Measurements from ENCODE around the gene UCP2. TPM values are rescaled to one million over a fixed set of nuclear protein-coding genes. Genes with fewer than 3 reads are reported as not detected.

The UCP2 gene
- total RNA-seq (850 TPM), polyA plus RNA-seq (1,000 to 10,000 TPM; 1,262 to 2,276 (median 1,740) TPM)

GRCh38 chr11:73982595-73982989, at the start of gene UCP2:
Gene UCP2 (minus strand): TSS chr11:73982843. CDS start chr11:73978378, 4,465 bp downstream.
- H3K36me3 Mint-ChIP-seq: peaks cover 43% of the 10 kb centered on the region
- H3K4me1 ChIP-seq (ENCODE audit: control insufficient read depth, insufficient read depth, low read length, poor library complexity, severe bottlenecking): peaks cover 52% of the 10 kb centered on the region
- H3K4me1 Mint-ChIP-seq: peaks cover 0 to 48% (median 30%) of the 10 kb centered on the region in 4 donors

GRCh38 chr11:74030723-74031676, 48.4 kb upstream of the UCP2 start:
- Histone ChIP-seq H3K4me3 (ENCODE audit: low read depth, low read length) (peak overlapping the region; percentile 71), H3K9me3 (ENCODE audit: control insufficient read depth in 2 of 2, low read length in 2 of 2) (no peaks in the 10 kb centered on the region), H3K4me1 (ENCODE audit: control insufficient read depth, insufficient read depth, low read length, poor library complexity, severe bottlenecking) (peaks cover 15% of the 10 kb centered on the region), H3K36me3 (ENCODE audit: control insufficient read depth, insufficient read depth, low read length) (peaks cover 17% of the 10 kb centered on the region), H3K27ac (ENCODE audit: insufficient read depth, low read length, poor library complexity, severe bottlenecking) (peak overlapping the region; percentile 71), H3K27me3 (ENCODE audit: control insufficient read depth, insufficient read depth, low read length) (no peaks in the 10 kb centered on the region)
- H3K4me3 Mint-ChIP-seq: peak overlapping the region; percentile 59 to 68 (median 64)
- no peaks in the 10 kb centered on the region for H3K27me3 Mint-ChIP-seq
- peaks cover 50% of the 10 kb centered on the region for H3K36me3 Mint-ChIP-seq
- H3K27ac Mint-ChIP-seq: peak overlapping the region; percentile 80 to 91 (median 89)
- peaks cover 11 to 32% (median 25%) of the 10 kb centered on the region in 4 donors for H3K4me1 Mint-ChIP-seq
- no peaks in the 10 kb centered on the region for H3K9me3 Mint-ChIP-seq
- ATAC-seq (ENCODE audit: low read depth in 2 of 2): peak; percentile 46 to 63
- peak in 2 of 3 donors; percentile 20 to 66 for DNase-seq

More at GRCh38 chr11:73982595-73982989, at the start of gene UCP2:
- DNase-seq (peak; percentile 79 to 91 (median 81)), ATAC-seq (ENCODE audit: low read depth in 2 of 2) (peak; percentile 58 to 65)
- Histone ChIP-seq H3K36me3 (ENCODE audit: control insufficient read depth, insufficient read depth, low read length) (peaks cover 39% of the 10 kb centered on the region), H3K9me3 (ENCODE audit: control insufficient read depth in 2 of 2, low read length in 2 of 2) (no peaks in the 10 kb centered on the region), H3K27ac (ENCODE audit: insufficient read depth, low read length, poor library complexity, severe bottlenecking) (peak within 1 kb of the TSS; percentile 97), H3K27me3 (ENCODE audit: control insufficient read depth, insufficient read depth, low read length) (no peaks in the 10 kb centered on the region), H3K4me3 (ENCODE audit: low read depth, low read length) (peak within 1 kb of the TSS; percentile 97)
- Mint-ChIP-seq H3K9me3 (peaks cover 0 to 2% (median 0%) of the 10 kb centered on the region in 7 donors), H3K27me3 (no peaks in the 10 kb centered on the region), H3K4me3 (peak within 1 kb of the TSS; percentile 95 to 100 (median 98)), H3K27ac (peak within 1 kb of the TSS; percentile 98 to 99 (median 99))

DNA sequence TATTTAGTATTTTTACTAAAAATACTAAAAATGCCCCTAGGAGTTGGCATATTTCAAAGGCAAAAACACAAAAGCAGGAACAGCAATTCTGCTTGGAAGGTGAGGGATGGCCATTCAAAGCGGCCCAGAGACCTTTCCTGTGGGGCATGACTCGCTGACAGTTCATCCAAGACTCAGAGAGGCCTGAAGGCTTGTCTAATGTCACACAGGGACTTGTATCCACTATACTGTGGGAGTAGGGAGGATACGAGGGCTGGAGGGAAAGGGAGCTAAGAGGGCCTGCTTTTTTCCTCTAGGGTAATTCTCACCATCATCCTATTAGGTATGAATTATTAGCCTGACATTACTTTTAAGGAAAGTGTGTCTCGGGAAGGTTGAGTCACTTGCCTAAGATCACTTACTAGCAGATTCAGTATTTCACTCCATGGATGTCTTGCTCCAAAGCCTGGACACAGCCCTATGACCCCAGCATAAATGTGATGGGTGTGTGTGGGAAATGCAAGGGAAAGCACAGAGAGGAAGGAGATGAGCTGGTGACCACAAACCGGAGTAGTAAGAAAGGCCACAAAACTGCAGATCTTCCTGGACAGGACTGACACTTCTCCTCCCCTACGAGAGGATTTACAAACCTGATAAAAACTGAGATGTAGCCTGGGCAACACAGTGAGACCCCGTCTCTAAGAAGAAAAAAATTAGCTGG, 43.0 kb upstream of the UCP2 start:
- no peak for DNase-seq
- Mint-ChIP-seq H3K4me1 (peaks cover 3 to 21% (median 18%) of the 10 kb centered on the region in 4 donors), H3K4me3 (no peak overlapping the region), H3K27ac (peak overlapping the region in 2 of 3 donors; percentile 53 to 63), H3K27me3 (no peaks in the 10 kb centered on the region), H3K9me3 (no peaks in the 10 kb centered on the region), H3K36me3 (peaks cover 33% of the 10 kb centered on the region)
- Histone ChIP-seq H3K27ac (ENCODE audit: insufficient read depth, low read length, poor library complexity, severe bottlenecking) (no peak overlapping the region), H3K27me3 (ENCODE audit: control insufficient read depth, insufficient read depth, low read length) (no peaks in the 10 kb centered on the region), H3K36me3 (ENCODE audit: control insufficient read depth, insufficient read depth, low read length) (peaks cover 2% of the 10 kb centered on the region), H3K4me3 (ENCODE audit: low read depth, low read length) (no peak overlapping the region), H3K4me1 (ENCODE audit: control insufficient read depth, insufficient read depth, low read length, poor library complexity, severe bottlenecking) (peaks cover 12% of the 10 kb centered on the region), H3K9me3 (ENCODE audit: control insufficient read depth in 2 of 2, low read length in 2 of 2) (no peaks in the 10 kb centered on the region)
- ATAC-seq (ENCODE audit: low read depth in 2 of 2): peak in 1 of 2 donors; percentile 28

- H3K27me3 Mint-ChIP-seq: no peaks in the 10 kb centered on the region
- H3K36me3 Mint-ChIP-seq: peaks cover 30% of the 10 kb centered on the region
- DNase-seq (no peak), ATAC-seq (ENCODE audit: low read depth in 2 of 2) (no peak)
- H3K4me1 ChIP-seq (ENCODE audit: control insufficient read depth, insufficient read depth, low read length, poor library complexity, severe bottlenecking): peaks cover 16% of the 10 kb centered on the region
- peaks cover 2% of the 10 kb centered on the region for H3K36me3 ChIP-seq (ENCODE audit: control insufficient read depth, insufficient read depth, low read length)
- H3K4me3 Mint-ChIP-seq: no peak overlapping the region
- peak overlapping the region; percentile 10 to 85 (median 66) for H3K27ac Mint-ChIP-seq
- no peaks in the 10 kb centered on the region for H3K9me3 ChIP-seq (ENCODE audit: control insufficient read depth in 2 of 2, low read length in 2 of 2)
- no peaks in the 10 kb centered on the region for H3K9me3 Mint-ChIP-seq
- no peak overlapping the region for H3K4me3 ChIP-seq (ENCODE audit: low read depth, low read length)
- H3K27me3 ChIP-seq (ENCODE audit: control insufficient read depth, insufficient read depth, low read length): no peaks in the 10 kb centered on the region
- peaks cover 0 to 16% (median 14%) of the 10 kb centered on the region in 4 donors for H3K4me1 Mint-ChIP-seq
- no peak overlapping the region for H3K27ac ChIP-seq (ENCODE audit: insufficient read depth, low read length, poor library complexity, severe bottlenecking)
Measured at GRCh38 chr11:74024261-74025029, 41.8 kb upstream of the UCP2 start.

GRCh38 chr11:74023276-74023675, 40.6 kb upstream of the UCP2 start:
- H3K36me3 ChIP-seq (ENCODE audit: control insufficient read depth, insufficient read depth, low read length): peaks cover 2% of the 10 kb centered on the region
- Mint-ChIP-seq H3K4me3 (no peak overlapping the region), H3K27me3 (no peaks in the 10 kb centered on the region), H3K9me3 (no peaks in the 10 kb centered on the region), H3K4me1 (peaks cover 0 to 15% (median 12%) of the 10 kb centered on the region in 4 donors), H3K27ac (peak overlapping the region in 2 of 3 donors; percentile 37 to 85), H3K36me3 (peaks cover 20% of the 10 kb centered on the region)
- no peak overlapping the region for H3K4me3 ChIP-seq (ENCODE audit: low read depth, low read length)
- DNase-seq (no peak), ATAC-seq (ENCODE audit: low read depth in 2 of 2) (no peak)
- H3K4me1 ChIP-seq (ENCODE audit: control insufficient read depth, insufficient read depth, low read length, poor library complexity, severe bottlenecking): peaks cover 28% of the 10 kb centered on the region
- H3K9me3 ChIP-seq (ENCODE audit: control insufficient read depth in 2 of 2, low read length in 2 of 2): no peaks in the 10 kb centered on the region
- H3K27me3 ChIP-seq (ENCODE audit: control insufficient read depth, insufficient read depth, low read length): no peaks in the 10 kb centered on the region
- H3K27ac ChIP-seq (ENCODE audit: insufficient read depth, low read length, poor library complexity, severe bottlenecking): no peak overlapping the region

DNA sequence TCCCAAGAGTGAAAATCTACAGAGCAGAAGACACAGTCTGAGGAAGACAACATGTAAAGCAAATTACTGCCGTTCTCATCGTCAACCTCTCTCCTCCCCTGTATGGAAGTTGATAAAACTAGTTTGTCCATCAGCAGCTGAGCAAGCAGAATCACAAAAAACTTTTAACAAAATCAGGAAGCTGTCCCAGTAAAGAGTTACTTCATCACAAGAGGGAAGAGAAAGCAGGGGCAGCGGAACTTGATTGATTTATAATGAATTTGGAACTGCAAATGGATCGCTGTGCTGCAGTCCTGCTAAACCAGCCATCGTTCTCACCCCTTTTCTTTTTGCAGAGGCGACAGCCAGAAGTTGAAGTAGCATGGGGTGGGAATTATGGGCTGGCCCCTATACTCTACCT, 39.9 kb upstream of the UCP2 start:
- Mint-ChIP-seq H3K4me1 (peaks cover 0 to 21% (median 11%) of the 10 kb centered on the region in 4 donors), H3K27me3 (no peaks in the 10 kb centered on the region), H3K4me3 (no peak overlapping the region), H3K27ac (no peak overlapping the region), H3K9me3 (no peaks in the 10 kb centered on the region), H3K36me3 (peaks cover 14% of the 10 kb centered on the region)
- Histone ChIP-seq H3K9me3 (ENCODE audit: control insufficient read depth in 2 of 2, low read length in 2 of 2) (no peaks in the 10 kb centered on the region), H3K27ac (ENCODE audit: insufficient read depth, low read length, poor library complexity, severe bottlenecking) (no peak overlapping the region), H3K4me1 (ENCODE audit: control insufficient read depth, insufficient read depth, low read length, poor library complexity, severe bottlenecking) (peaks cover 29% of the 10 kb centered on the region), H3K4me3 (ENCODE audit: low read depth, low read length) (no peak overlapping the region), H3K36me3 (ENCODE audit: control insufficient read depth, insufficient read depth, low read length) (peaks cover 2% of the 10 kb centered on the region), H3K27me3 (ENCODE audit: control insufficient read depth, insufficient read depth, low read length) (no peaks in the 10 kb centered on the region)
- ATAC-seq (ENCODE audit: low read depth in 2 of 2) (no peak), DNase-seq (no peak)

- no peak overlapping the region for H3K4me3 ChIP-seq (ENCODE audit: low read depth, low read length)
- DNase-seq (no peak), ATAC-seq (ENCODE audit: low read depth in 2 of 2) (no peak)
- H3K4me1 ChIP-seq (ENCODE audit: control insufficient read depth, insufficient read depth, low read length, poor library complexity, severe bottlenecking): peaks cover 29% of the 10 kb centered on the region
- no peaks in the 10 kb centered on the region for H3K27me3 ChIP-seq (ENCODE audit: control insufficient read depth, insufficient read depth, low read length)
- no peaks in the 10 kb centered on the region for H3K27me3 Mint-ChIP-seq
- no peak overlapping the region for H3K4me3 Mint-ChIP-seq
- peaks cover 0 to 22% (median 14%) of the 10 kb centered on the region in 4 donors for H3K4me1 Mint-ChIP-seq
- no peak overlapping the region for H3K27ac ChIP-seq (ENCODE audit: insufficient read depth, low read length, poor library complexity, severe bottlenecking)
- peaks cover 0 to under 1% (median 0%) of the 10 kb centered on the region in 7 donors for H3K9me3 Mint-ChIP-seq
- H3K27ac Mint-ChIP-seq: no peak overlapping the region
- no peaks in the 10 kb centered on the region for H3K9me3 ChIP-seq (ENCODE audit: control insufficient read depth in 2 of 2, low read length in 2 of 2)
- H3K36me3 Mint-ChIP-seq: peaks cover 19% of the 10 kb centered on the region
- peaks cover 2% of the 10 kb centered on the region for H3K36me3 ChIP-seq (ENCODE audit: control insufficient read depth, insufficient read depth, low read length)
Measured at GRCh38 chr11:74021998-74022397, 39.4 kb upstream of the UCP2 start.
